Measurements from ENCODE around the gene SORT1. TPM values are rescaled to one million over a fixed set of nuclear protein-coding genes. Genes with fewer than 3 reads are reported as not detected.

The SORT1 gene
- total RNA-seq, 1 experiment from 2014 or later: 56.5 TPM

DNA sequence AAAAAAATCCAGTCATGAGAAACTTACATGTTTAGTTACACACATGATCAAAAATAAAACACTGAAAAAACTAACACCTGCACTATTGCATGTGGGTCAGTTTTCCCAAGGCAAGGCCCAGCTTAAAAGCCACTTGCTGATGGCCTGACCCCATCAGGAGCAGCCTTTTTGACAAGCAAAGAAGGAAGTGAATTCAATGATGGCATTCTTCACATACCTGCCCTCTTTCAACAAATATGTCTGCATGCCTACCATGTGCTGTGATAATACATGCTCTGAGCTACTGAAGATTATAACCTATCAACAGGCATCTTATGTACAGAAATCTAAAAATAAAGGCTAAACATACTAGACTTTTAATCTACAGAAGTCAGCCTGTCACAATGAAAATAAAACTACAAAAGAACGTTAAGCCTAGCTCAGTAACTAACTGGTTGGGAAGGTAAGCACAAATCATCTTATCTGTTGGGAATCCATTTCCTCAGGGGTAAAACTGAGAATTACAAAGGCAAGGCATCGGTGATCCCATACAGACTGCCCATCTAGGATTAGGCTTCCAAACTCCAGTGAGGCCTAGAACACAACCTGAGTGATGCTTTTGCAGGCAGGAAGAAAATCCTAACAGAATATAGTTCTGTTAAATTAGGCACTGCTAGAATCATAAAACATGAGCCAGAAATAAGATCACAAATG is 14.5 kb downstream of the SORT1 start:
- peaks cover 4% of the 10 kb centered on the region for H3K9me3 ChIP-seq (ENCODE audit: low read depth, low read length, poor library complexity, severe bottlenecking)
- BruUV-seq (replicated peaks): no TSS peak
- TF ChIP-seq EZH2 (IDR thresholded peaks at IDR 0.05; ENCODE audit: borderline replicate concordance, low read depth, low read length, poor library complexity, severe bottlenecking): no peak
- TF ChIP-seq, protein P1, sequence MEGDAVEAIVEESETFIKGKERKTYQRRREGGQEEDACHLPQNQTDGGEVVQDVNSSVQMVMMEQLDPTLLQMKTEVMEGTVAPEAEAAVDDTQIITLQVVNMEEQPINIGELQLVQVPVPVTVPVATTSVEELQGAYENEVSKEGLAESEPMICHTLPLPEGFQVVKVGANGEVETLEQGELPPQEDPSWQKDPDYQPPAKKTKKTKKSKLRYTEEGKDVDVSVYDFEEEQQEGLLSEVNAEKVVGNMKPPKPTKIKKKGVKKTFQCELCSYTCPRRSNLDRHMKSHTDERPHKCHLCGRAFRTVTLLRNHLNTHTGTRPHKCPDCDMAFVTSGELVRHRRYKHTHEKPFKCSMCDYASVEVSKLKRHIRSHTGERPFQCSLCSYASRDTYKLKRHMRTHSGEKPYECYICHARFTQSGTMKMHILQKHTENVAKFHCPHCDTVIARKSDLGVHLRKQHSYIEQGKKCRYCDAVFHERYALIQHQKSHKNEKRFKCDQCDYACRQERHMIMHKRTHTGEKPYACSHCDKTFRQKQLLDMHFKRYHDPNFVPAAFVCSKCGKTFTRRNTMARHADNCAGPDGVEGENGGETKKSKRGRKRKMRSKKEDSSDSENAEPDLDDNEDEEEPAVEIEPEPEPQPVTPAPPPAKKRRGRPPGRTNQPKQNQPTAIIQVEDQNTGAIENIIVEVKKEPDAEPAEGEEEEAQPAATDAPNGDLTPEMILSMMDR (conservative IDR thresholded peaks at IDR 0.05; ENCODE audit: low read depth, low read length): no peak
- no peak overlapping the region for H3K4me3 ChIP-seq (ENCODE audit: low read depth, low read length, poor library complexity, severe bottlenecking)
- no peak for DNase-seq (ENCODE audit: low spot score)
- H3K36me3 ChIP-seq (ENCODE audit: insufficient read depth, low read length, poor library complexity, severe bottlenecking): no peaks in the 10 kb centered on the region
- POLR2A ChIA-PET (ENCODE audit: low non-redundant PET): no interaction called here
- no peaks in the 10 kb centered on the region for H3K27me3 ChIP-seq (replicated peaks; ENCODE audit: insufficient read depth, low read depth, low read length, poor library complexity)
- H3K4me1 ChIP-seq (ENCODE audit: insufficient read depth, low read length, poor library complexity, severe bottlenecking): peaks cover 6% of the 10 kb centered on the region
- CTCF ChIA-PET: interaction anchor here (0.6 kb wide), 1 partner anchor 16 kb away, joined by 7 read pairs; no protein-coding TSS in a partner anchor
- intact Hi-C loops (cut with micrococcal nuclease; ENCODE audit: unreplicated experiment): no loop called here
- no peak overlapping the region for H3K27ac ChIP-seq (ENCODE audit: low read depth, low read length, poor library complexity, severe bottlenecking)

DNA sequence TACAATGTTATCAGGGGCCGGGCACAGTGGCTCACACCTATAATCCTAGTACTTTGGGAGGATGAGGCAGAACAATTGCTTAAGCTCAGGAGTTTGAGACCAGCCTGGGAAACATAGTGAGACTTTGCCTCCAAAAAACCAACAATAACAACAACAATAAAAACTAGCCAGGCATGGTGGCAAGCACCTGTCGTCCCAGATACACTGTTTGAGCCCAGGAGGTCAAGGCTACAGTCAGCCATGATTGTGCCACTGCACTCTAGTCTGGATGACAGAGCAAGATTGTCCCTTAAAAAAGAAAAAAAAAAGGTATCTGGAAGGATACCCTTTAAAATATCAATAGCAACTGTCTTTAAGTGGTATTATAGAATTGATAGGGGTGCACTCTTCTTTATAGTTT is 16.1 kb downstream of the SORT1 start:
- Histone ChIP-seq H3K27ac (ENCODE audit: low read depth, low read length, poor library complexity, severe bottlenecking) (no peak overlapping the region), H3K36me3 (ENCODE audit: insufficient read depth, low read length, poor library complexity, severe bottlenecking) (no peaks in the 10 kb centered on the region), H3K9me3 (ENCODE audit: low read depth, low read length, poor library complexity, severe bottlenecking) (peaks cover 4% of the 10 kb centered on the region), H3K27me3 (replicated peaks; ENCODE audit: insufficient read depth, low read depth, low read length, poor library complexity) (no peaks in the 10 kb centered on the region), H3K4me3 (ENCODE audit: low read depth, low read length, poor library complexity, severe bottlenecking) (no peak overlapping the region), H3K4me1 (ENCODE audit: insufficient read depth, low read length, poor library complexity, severe bottlenecking) (peaks cover 6% of the 10 kb centered on the region)
- CTCF ChIA-PET: no interaction called here
- BruUV-seq (replicated peaks): no TSS peak
- intact Hi-C loops (cut with micrococcal nuclease; ENCODE audit: unreplicated experiment): no loop called here
- no peak for DNase-seq (ENCODE audit: low spot score)
- TF ChIP-seq, protein P1 (conservative IDR thresholded peaks at IDR 0.05; ENCODE audit: low read depth, low read length): no peak
- POLR2A ChIA-PET (ENCODE audit: low non-redundant PET): no interaction called here

DNA sequence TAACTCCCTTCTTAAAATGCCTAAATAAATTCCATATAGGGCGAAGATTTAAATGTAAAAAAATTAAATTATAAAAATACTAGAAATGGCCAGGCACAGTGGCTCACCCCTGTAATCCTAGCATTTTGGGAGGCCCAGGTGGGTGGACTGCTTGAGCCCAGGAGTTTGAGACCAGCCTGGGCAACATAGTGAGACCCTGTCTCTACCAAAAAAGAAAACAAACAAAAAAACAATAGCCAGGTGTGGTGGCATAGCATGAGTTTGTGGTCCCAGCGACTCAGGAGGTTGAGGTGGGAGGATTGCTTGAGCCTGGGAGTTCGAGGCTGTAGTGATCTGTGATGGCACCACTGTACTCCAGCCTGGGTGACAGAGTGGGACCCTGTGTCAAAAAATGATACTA is 17.8 kb downstream of the SORT1 start:
- DNase-seq (ENCODE audit: low spot score): no peak
- CTCF ChIA-PET: interaction anchor here (0.7 kb wide), 1 partner anchor 85 kb away, joined by 15 read pairs; no protein-coding TSS in a partner anchor
- BruUV-seq (replicated peaks): no TSS peak
- no peak overlapping the region for H3K4me3 ChIP-seq (ENCODE audit: low read depth, low read length, poor library complexity, severe bottlenecking)
- H3K4me1 ChIP-seq (ENCODE audit: insufficient read depth, low read length, poor library complexity, severe bottlenecking): peaks cover 6% of the 10 kb centered on the region
- no peak overlapping the region for H3K27ac ChIP-seq (ENCODE audit: low read depth, low read length, poor library complexity, severe bottlenecking)
- H3K9me3 ChIP-seq (ENCODE audit: low read depth, low read length, poor library complexity, severe bottlenecking): peaks cover 4% of the 10 kb centered on the region
- H3K36me3 ChIP-seq (ENCODE audit: insufficient read depth, low read length, poor library complexity, severe bottlenecking): no peaks in the 10 kb centered on the region
- intact Hi-C loops (cut with micrococcal nuclease; ENCODE audit: unreplicated experiment): no loop called here
- no peaks in the 10 kb centered on the region for H3K27me3 ChIP-seq (replicated peaks; ENCODE audit: insufficient read depth, low read depth, low read length, poor library complexity)
- POLR2A ChIA-PET (ENCODE audit: low non-redundant PET): no interaction called here
- TF ChIP-seq, protein P1 (conservative IDR thresholded peaks at IDR 0.05; ENCODE audit: low read depth, low read length): no peak
- TF ChIP-seq EZH2 (IDR thresholded peaks at IDR 0.05; ENCODE audit: borderline replicate concordance, low read depth, low read length, poor library complexity, severe bottlenecking): no peak

All from A673 (cell line).